T-helper 2 cell (primary cell): ENCODE results near the gene GDF15.
A peak's percentile ranks its signal among the peaks of the same experiment; 100 is the strongest.

Source experiments
- DNase-seq, 5 experiments: peaks; one replicate each; pipeline versions ENCODE4 v3.0.0 to v3.0.0-alpha.2; 2012 to 2022

GDF15 gene

GRCh38 chr19:18419699-18420460 is 33.9 kb downstream of the GDF15 start:
- DNase-seq: peak in 3 of 5 experiments; percentile 38 to 69 (median 38)

- no peak for DNase-seq
These were observed 35.0 kb downstream of the GDF15 start for GRCh38 chr19:18420930-18421329.

GRCh38 chr19:18421371-18421959 is 35.5 kb downstream of the GDF15 start:
- no peak for DNase-seq

GRCh38 chr19:18422530-18423191 is 36.7 kb downstream of the GDF15 start:
- DNase-seq: peak in 2 of 5 experiments; percentile 48 to 82

GRCh38 chr19:18423258-18424020 is 37.5 kb downstream of the GDF15 start:
- no peak for DNase-seq

- no peak for DNase-seq
These were observed 38.3 kb downstream of the GDF15 start for GRCh38 chr19:18424122-18424889.

GRCh38 chr19:18424890-18425514 is 39.0 kb downstream of the GDF15 start:
- DNase-seq: no peak

- no peak for DNase-seq
These were observed 39.8 kb downstream of the GDF15 start for GRCh38 chr19:18425515-18426415.

GRCh38 chr19:18426416-18426767 is 40.4 kb downstream of the GDF15 start:
- DNase-seq: no peak

- DNase-seq: no peak
These were observed 41.3 kb downstream of the GDF15 start for GRCh38 chr19:18427080-18427742.

- DNase-seq: no peak
These were observed 41.8 kb downstream of the GDF15 start for GRCh38 chr19:18427743-18428113.

- no peak for DNase-seq
These were observed 42.3 kb downstream of the GDF15 start for GRCh38 chr19:18428173-18428786.

- DNase-seq: peak; percentile 58 to 95 (median 78)
These were observed 43.1 kb downstream of the GDF15 start for GRCh38 chr19:18428787-18429674.

- DNase-seq: no peak
These were observed 43.9 kb downstream of the GDF15 start for GRCh38 chr19:18429717-18430416.

- DNase-seq: no peak
These were observed 44.6 kb downstream of the GDF15 start for GRCh38 chr19:18430417-18431144.

GRCh38 chr19:18431351-18432197 is 45.6 kb downstream of the GDF15 start:
- no peak for DNase-seq
